GM18520 (cell line): Measurements from ENCODE around the gene VPS13A.
"Not testable (repeated sequence)": the region's sequence is repeated elsewhere in the genome, so short reads cannot be mapped to it uniquely, and the experiment has no call there.

Experiments
- ATAC-seq: cut with Tn5 transposase; IDR thresholded peaks from one replicate; pipeline ENCODE4 v1.9.1; 2021; ENCODE audit not compliant: unreplicated experiment

VPS13A gene

DNA sequence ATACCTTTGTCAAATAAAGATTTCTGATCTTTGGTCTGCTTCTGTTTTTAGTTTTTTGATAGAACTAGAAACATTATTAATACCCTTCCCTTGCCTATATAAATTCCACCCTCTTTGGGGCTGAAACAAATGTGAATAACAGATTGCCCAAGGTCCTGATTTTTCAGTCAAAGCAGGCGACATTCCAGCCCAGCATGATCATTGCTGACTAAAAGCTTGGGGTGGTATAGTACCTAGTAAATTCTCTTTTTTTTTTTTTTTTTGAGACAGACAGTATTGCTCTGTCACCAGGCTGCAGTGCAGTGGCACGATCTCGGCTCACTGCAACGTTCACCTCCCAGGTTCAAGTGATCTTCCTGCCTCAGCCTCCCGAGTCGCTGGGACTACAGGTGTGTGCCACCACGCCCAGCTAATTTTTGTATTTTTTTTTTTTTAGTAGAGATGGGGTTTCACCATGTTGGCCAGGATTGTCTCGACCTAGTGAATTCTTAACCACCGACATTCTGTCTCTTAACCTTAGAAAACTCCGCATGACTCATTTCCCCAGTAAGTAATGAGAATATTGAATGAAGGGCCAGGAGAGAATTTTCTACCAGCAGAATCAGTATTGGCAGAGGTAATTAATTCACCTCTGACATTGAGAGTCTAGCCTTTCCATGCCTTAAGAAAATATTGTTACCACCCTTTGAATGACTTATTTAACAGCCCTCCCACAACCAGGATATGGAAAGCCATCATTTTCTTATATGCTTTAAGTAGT is 244.4 kb downstream of the VPS13A start:
- no peak for ATAC-seq

DNA sequence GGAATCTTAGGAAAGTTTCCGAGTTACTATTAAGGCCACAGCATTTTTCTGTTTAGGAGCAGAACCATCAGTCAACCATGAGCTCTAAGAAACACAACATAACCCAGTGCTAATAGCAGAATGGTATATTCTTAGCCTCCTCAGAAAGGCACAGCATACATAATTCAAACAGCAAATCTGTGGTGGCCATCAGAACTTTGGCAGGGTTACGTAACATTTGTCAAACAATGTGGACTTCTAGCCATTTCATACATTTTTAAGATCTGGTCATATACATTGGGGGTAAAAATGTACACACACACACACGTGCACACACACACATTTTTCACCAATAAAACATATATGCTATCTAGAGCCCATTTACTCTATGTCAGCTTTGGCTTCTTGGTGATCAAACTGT is 245.6 kb downstream of the VPS13A start:
- no peak for ATAC-seq

DNA sequence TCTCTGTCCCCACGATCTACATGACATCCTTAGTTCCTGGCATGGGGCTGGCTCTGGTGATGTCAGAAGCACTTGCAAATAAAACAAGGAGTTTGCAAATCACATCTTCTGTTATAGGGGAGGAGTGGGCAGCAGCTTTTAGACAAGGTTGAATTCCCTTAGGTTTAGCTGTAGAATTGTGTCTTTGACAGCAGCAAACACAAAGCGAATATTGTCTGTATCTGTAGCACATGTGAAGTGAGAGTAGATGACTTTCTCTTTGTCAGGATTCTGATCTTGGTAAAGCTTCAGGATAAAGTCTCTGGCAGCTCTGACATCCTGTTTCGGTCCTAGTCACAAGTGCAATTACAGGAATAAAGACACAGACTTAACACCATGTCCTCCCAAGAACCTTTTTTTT is 246.5 kb downstream of the VPS13A start:
- ATAC-seq, result no peak

DNA sequence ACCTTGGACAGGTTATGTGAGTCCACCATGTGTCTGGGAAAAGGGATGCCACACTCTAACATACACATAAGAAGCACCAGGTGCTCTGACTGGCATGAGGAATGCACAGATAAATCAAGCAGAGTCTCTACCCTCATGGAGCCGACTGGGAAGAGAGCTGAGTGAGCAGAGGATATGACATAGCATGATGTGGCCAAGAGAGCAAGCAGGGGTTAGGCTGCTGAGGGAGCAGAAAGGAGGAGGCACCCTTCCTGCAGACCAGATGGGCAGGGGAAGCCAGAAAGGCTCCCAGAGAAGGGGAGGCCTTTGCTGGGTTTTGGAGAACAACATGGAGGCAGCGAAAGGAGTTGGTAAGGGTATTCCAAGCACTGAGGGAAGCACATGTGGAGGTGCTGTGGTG is 247.7 kb downstream of the VPS13A start:
- no peak for ATAC-seq

DNA sequence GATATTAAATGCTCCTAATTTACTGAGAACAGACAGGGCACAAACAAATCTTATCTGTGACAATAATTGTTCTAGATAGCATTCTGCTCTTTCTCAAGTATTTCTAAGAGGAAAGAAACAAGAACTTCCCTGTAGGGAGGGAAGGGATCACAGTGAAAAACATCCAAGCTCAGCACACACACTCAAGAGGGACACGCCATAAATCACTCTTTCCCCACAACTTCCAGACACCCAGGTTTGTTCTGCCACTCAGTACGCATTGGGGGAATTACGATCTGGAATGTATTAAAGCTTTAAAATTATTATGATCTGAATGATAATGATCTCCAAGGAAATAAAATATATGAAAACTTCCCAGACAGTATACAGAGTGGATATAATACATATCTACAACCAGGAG is 249.4 kb downstream of the VPS13A start:
- no peak for ATAC-seq

DNA sequence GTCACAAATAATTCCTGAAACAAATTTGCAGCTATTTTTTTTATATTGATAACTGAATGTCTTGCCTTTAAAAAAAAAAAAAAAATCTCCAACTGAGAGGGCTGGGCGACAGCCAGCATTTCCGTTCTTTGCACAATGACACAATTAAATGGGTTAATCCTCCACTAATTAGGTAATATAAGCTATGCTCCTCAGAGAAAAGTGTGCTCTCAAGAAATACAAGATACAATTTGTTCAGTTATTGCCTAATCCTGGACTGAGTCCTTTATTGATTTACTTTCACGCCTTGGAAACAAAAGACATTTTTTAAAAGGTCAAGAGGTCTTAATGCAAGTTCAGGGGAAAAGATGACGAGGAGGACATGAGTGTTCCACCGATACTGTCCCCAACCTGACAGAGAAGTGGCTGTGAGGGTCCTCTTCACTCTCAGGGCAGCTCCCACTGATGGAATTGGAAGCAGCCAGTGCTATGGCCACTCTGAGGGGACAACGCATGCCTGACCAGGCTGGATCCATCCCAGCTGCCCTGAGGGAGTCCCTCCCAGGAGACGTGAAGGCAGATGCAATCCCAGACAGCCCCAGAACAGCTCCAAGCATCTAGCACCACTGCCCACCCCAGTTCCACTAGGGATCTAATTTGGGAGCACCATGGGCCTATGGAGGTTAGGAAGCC is 250.1 kb downstream of the VPS13A start:
- no peak for ATAC-seq

DNA sequence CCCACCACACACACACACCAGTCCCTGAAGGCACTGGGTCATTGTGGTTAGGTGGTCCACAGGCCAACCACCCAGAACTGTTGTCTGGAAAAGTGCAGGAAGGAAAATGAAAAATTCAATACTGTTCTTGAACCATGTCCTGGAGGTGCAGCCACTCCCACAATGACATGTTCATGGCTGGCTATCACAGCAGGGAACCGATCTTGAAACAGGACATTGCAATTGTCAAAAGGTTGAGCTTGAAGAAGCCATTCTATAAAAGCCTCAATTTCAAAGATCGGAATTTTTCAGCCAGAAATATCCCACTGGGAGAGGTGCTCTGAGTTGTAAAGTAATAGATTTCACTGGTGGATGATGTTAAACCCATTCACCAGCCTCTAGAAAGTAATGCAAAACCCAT is 252.6 kb downstream of the VPS13A start:
- ATAC-seq, result no peak

DNA sequence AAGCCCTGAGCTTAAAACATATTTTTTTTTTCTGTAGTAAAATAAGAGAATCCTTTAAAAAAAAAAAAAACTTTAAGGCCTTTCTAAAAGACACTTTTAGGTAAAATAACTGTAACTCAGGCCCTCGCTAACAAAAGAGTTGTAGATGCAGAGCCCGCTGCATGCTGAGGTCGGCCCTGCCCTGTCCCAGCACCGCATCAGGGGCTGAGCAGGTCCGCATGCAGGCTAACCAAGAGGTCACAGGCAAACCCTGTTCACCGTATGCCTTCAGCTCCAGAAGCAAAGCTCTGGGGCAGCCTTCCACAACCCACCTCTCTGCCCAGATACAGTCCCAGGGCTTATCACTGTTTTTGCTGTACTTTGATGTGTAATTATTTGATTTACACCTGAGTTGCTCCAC is 254.7 kb downstream of the VPS13A start:
- ATAC-seq, result no peak

DNA sequence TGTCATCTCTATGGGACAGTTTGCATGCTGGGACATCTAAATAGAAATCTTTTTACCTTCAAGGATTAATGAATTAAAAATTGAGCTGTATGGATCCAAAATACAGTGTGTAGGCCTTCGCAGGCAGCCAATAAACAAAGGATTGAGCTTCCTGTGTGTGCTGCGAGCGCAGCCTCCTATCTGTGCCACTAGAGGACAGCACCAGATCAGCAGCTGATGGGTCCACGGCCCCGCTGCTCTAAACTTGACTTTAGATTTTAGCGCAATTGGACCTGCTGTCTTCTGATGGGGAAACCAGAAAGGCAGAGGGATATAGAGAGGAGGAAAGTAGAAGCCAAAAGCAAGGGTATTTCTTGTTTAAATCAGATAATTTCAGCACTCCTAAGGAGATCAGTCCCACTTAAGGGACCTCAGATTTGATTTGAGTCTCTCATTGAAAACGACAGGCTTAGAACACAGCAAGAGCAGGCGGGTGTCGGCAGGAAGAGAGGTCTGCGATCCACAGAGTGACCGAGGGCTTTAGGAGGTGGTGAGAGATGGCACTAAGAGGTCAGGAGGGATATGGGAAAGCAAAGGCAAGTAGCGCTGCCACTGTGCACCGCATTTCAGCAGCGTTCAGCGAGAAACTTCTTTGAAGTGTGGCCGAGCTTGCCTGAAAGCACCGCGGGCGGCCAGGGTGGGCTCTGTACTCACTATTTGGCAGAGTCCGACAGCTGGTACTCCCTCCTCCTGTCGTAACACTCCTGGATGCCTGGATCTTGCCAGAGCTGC is 256.5 kb downstream of the VPS13A start:
- no peak for ATAC-seq

DNA sequence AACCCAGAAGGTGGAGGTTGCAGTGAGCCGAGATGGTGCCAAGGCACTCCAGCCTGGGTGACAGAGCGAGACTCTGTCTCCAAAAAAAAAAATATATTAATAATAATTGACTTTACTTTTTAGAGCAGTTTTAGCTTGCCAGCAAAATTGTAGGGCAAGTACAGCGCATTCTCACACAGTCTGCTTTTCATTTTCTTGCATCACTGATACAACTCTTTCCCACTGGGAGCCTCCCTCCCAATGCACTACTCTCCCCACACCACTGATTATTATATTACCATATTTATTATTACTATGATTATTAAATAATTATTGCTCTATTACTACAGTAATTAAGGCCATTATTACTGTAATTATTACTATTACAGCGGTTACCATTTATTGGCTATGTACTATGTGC is 257.9 kb downstream of the VPS13A start:
- ATAC-seq, result no peak

DNA sequence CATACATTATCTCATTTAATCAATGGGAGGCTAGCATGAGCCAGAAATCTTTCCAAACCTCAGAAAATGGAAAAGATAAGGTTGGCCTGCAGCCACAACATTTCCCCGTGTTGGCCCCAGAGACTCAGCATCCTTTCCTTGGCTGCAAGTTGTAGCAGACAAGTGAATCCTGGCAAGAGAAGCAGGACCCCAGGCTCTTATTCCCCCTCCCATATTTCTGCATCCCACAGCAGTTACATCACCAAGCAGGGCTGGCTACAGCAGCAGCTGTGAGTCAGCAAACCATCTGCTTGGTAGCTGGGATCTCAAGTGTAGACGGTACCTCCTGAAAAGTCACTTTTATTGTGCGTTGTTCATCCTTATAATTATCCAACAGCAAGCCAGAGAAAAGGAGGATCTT is 258.4 kb downstream of the VPS13A start:
- ATAC-seq, result no peak

DNA sequence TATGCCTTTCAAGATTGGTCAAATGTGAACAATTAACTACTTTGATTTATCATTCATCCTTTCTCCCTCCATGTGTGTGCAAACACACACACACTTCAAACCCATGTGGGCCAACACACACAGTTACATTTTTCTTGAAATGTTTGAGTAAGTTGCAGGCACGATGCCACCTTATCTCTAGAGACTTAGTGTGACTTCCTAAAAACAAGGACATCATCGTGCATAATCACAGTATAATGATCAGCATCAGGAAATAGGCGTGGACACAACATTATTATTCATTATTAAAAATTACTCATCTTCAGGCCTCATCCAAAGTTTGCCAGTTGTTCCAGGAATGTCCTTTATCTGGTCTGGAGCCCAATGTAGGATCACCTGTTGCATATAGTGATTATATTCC is 261.3 kb downstream of the VPS13A start:
- ATAC-seq, result no peak

DNA sequence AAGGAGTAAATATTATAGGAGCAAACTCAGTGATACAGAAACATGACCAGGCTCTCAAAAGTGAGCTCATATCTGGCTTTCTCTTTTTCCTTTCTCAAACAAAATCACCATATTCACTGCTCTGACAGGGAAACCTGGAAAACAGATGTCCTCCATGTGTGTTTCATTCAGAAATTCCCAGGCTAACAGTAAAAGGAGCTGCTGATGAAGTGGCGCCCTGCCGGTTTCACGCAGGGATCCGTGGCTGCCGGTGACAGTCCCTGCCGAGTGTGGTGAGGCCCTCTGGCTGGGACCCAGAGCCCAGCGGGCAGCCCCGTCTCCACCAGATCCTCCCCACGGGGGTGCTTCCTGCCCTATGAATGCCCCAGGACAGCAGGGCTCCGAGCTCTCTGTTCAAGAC is 262.7 kb downstream of the VPS13A start:
- no peak for ATAC-seq

DNA sequence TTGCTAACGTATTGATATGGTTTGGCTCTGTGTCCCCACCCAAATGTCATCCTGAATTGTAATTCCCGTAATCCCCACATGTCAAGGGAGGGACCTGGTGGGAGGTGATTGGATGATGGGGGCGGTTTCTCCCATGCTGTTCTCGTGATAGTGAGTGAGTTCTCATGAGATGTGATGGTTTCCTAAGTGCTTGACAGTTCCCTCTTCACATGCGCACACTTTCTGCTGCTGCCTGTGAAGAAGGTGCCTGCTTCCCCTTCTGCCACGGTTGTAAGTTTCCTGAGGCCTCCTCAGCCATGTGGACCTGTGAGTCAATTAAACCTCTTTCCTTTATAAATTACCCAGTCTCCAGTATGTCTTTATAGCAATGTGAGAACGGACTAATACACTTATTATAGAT is 263.8 kb downstream of the VPS13A start:
- not testable (repeated sequence) for ATAC-seq

DNA sequence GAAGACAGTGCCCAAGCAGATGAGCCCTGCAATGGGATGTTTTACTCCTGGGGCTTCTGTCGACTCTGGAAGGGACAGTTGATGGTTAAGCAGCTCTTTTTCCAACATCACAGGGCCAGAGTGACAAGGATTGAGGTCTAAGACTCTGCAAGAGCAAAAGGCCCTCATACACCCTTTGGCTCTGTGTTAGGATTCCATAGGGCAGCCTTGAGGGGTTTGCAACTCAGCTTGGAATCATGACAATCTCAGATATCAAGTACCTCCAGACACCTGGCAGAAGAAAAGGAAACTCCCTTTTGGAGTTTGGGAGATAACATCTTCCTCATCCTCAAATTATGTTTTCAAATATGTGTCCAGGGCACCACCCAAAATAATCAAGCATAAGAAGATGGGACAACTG is 265.1 kb downstream of the VPS13A start:
- no peak for ATAC-seq

DNA sequence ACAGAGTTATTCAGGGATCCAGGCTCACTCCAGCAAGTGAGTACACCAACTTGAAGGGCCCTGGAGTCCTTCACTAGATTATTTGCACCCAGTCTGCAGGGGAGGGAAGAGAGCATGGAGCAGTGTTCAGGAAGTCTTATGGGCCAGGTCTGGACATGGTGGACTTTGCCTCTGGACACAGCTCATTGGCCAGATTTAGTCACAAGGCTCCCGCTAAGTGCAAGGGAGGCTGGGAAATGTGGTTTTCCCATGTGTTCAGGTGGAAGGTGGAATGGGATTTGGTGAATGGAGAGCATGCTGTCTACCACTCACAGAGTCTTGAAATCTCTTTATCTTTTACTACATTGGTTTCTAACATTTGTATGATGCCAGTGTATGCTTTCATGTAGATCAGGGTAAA is 270.3 kb downstream of the VPS13A start:
- ATAC-seq, result no peak

DNA sequence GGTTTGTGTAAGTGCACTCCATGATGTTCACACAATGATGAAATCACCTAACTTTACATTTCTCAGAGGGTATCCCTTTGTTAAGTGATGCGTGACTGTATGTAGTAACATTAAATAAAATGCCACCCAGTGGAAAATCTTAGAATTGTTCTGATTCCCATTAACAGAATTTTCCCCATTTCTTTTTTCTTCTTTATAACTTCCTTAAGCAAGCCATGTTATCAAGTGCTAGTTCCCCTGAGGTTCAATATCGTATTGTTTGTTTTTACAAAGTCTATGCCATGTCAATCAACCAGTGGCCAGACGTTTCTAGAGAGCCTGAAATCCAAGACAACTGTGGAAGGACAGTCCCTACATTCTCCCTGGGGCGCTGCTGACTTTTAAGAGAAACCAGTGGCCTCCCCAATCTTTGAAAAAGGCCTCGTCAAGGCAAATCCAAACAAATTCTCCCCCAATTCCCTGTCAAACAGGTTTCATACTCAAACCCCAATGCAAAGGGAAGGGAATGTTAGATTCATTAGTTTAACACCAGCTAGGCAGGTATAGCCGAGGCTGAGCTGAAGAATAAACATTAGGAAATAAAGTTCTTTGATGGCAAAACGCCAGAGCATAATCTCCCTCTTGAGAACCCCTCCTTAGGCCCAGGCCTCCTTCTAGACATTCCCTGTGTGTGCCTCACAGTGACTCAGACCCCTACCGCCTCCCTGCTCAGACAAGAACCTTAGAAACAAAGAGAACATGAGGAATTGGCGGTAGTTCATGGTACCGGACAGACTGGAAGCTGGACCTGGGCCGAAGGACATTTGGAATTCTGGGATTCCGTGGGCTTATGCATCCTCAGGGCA is 272.1 kb downstream of the VPS13A start:
- no peak for ATAC-seq

DNA sequence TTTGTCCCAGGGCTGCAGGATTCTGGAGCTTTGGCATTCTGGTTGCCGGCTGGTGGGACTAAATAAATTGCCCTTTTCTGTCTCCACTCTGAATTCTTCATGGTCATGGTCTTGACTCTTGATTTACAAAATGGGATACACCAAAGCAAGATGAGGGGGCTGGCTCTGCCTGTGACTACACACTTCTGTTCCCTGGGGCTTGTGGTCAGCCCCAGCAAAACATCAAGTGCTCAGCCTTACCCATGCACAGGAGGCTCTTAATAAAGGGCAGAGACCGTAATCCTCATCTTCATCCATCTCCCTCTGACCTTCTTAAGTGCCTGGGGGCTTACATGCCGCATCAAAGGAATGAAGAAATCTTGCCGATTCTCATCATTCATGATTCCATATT is 272.7 kb downstream of the VPS13A start:
- ATAC-seq, result no peak

DNA sequence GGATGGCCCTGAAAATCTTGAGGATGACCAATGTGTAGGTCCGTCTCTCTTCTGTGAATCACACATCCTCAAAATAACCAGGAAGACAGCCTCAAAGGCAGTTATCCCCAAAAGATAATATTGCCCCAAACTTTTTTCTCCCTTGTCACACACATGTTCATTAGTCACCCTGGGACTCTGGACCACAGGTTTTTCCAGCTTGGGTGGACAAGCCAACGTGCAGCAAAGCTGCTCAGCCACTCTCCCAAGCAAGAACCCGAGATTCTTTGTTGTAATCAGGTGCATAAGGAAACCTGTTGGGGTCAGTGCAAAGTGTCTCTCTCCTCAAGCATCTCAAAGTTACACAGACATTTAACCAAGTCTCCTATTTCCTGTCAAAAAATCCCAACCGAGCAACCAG is 274.2 kb downstream of the VPS13A start:
- no peak for ATAC-seq

DNA sequence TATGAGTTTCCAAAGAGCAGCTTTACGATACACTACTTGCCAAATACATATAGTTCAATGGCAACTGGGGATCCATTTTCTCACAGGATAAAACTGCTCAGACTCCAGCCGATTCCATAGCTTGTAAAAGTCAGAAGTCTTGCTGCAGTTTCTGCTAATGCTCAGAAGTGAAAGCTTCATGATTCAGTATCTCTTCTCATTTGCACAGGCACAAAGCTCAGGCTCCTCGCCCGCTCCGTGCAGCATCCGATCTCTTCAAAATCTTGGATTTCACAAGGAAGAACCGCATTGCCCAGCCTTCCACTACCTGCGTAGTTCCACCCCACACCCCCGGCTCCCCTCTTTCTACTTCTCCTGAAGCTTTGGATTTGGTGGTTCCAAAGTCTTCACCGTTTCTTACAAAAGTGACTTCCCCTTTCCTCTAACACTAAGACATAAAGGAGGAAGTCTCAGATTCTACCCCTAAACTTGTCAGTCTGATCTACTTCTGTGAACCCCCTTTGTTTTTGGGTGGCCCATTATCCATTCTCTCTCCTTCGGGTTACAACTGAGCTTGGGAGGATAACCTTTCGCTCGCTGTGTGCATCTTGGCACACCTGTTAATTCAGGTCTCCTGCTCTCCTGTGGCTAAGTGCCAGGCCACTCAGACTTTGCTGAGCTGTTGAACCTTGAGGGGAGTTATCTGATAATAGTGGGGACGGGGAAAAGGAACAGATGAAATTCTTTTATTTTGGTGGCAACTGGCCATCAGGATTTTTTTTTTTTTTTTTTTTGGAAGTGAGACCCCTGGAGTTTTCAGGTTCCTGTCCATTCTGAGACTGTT is 276.7 kb downstream of the VPS13A start:
- ATAC-seq, result no peak
